ENCODE results near the gene CFAP20DC.

Gene CFAP20DC

GRCh38 chr3:58692484-58692883, 357.3 kb downstream of the CFAP20DC start:
- peaks cover 24% of the 10 kb centered on the region for H3K9me3 ChIP-seq (ENCODE audit: control insufficient read depth, insufficient read depth, low read length)
- no peaks in the 10 kb centered on the region for H3K4me1 ChIP-seq (ENCODE audit: control insufficient read depth, low read length)
- H3F3A ChIP-seq (ENCODE audit: control insufficient read depth, insufficient read depth): no peaks in the 10 kb centered on the region
- H3K27ac ChIP-seq (ENCODE audit: low read depth, low read length): no peak overlapping the region
- H3K4me3 ChIP-seq (ENCODE audit: low read length): no peak overlapping the region
- no peak overlapping the region for H3K4me2 ChIP-seq (ENCODE audit: low read length)
- TF ChIP-seq CTCF (IDR thresholded peaks at IDR 0.05; ENCODE audit: low read depth, low read length, poor library complexity, severe bottlenecking) (no peak), EZH2phosphoT487 (IDR thresholded peaks at IDR 0.05; ENCODE audit: borderline replicate concordance, low read length) (no peak)
- no peaks in the 10 kb centered on the region for H3K79me2 ChIP-seq (ENCODE audit: control insufficient read depth, low read length)
- no peaks in the 10 kb centered on the region for H3K27me3 ChIP-seq (ENCODE audit: control insufficient read depth, low read length)
- H4K20me1 ChIP-seq (ENCODE audit: control insufficient read depth, insufficient read depth, low read depth, low read length): no peaks in the 10 kb centered on the region
- no peaks in the 10 kb centered on the region for H3K36me3 ChIP-seq (ENCODE audit: control insufficient read depth, low read length)
- no peaks in the 10 kb centered on the region for H3K9me2 ChIP-seq (replicated peaks; ENCODE audit: control insufficient read depth, low read length)
